Measurements from ENCODE around the gene TMEM242.

- TF ChIP-seq ZBTB33 (IDR thresholded peaks at IDR 0.05; ENCODE audit: borderline replicate concordance, low read depth) (no peak), CTCF (IDR thresholded peaks at IDR 0.05) (no peak), RFX5 (IDR thresholded peaks at IDR 0.05; ENCODE audit: low read length) (no peak)
These were observed 10.6 kb downstream of the TMEM242 start for GRCh38 chr6:157312757-157313156.
